Measurements from ENCODE around the gene ISCU. TPM values are rescaled to one million over a fixed set of nuclear protein-coding genes. Genes with fewer than 3 reads are reported as not detected.

ISCU gene
- total RNA-seq, 6 experiments from 2014 or later: 36.7 to 81.8 (median 58.4) TPM

DNA sequence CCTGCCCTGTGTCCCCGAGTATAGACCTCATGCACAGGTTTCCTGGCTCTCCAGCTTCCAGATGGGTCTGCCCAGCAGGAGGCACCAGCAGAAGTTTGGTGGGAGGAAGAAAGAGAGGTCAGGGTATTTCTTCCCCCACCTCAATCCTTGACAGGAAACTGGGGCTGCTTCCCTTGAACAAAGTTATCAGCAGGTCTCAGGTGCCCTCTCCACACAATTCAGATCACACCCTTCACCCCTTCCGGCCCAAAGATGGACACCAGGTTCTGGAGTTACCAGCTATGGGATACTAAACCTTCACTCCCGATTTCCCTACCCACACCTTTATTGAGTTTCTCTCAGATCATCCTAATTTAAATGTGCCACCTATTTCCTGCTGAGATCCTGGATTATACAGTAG lies 2.6 kb upstream of the ISCU start:
- peak overlapping the region; percentile 76 to 86 (median 77) for H3K4me3 ChIP-seq
- intact Hi-C loops (cut with DNase I): no loop called here

GRCh38 chr12:108560321-108560721 lies 2.1 kb upstream of the ISCU start:
- no peak for DNase-seq
- under 1% methylated on average over 8 of the region's 12 CpGs for WGBS (ENCODE audit: insufficient coverage, low coverage, low lambda C conversion rate, missing lambda C conversion rate)
- Histone ChIP-seq H3K9me3 (no peaks in the 10 kb centered on the region), H3K36me3 (peaks cover 0 to 11% (median 0%) of the 10 kb centered on the region in 4 donors), H3K27me3 (no peaks in the 10 kb centered on the region), H3K4me3 (peak overlapping the region; percentile 76 to 86 (median 77)), H3K27ac (peak overlapping the region in 2 of 3 donors; percentile 88 to 90), H3K4me1 (peaks cover 0 to 28% (median 7%) of the 10 kb centered on the region in 4 donors)
- no peak for TF ChIP-seq CTCF (IDR thresholded peaks at IDR 0.05)
- no peak for TF ChIP-seq POLR2A (IDR thresholded peaks at IDR 0.05)
- no peak for ATAC-seq
- intact Hi-C loops (cut with DNase I): no loop called here

More for the DNA sequence above, 2.6 kb upstream of the ISCU start:
- Histone ChIP-seq H3K9me3 (no peaks in the 10 kb centered on the region), H3K4me1 (peaks cover 0 to 22% (median 7%) of the 10 kb centered on the region in 4 donors), H3K27me3 (no peaks in the 10 kb centered on the region), H3K27ac (no peak overlapping the region), H3K36me3 (peaks cover 0 to 5% (median 0%) of the 10 kb centered on the region in 4 donors)
- TF ChIP-seq CTCF (IDR thresholded peaks at IDR 0.05) (no peak), POLR2A (IDR thresholded peaks at IDR 0.05) (no peak)
- ATAC-seq (no peak), DNase-seq (no peak)
- WGBS (ENCODE audit: insufficient coverage, low coverage, low lambda C conversion rate, missing lambda C conversion rate): 28% methylated on average over 2 of the region's 3 CpGs

DNA sequence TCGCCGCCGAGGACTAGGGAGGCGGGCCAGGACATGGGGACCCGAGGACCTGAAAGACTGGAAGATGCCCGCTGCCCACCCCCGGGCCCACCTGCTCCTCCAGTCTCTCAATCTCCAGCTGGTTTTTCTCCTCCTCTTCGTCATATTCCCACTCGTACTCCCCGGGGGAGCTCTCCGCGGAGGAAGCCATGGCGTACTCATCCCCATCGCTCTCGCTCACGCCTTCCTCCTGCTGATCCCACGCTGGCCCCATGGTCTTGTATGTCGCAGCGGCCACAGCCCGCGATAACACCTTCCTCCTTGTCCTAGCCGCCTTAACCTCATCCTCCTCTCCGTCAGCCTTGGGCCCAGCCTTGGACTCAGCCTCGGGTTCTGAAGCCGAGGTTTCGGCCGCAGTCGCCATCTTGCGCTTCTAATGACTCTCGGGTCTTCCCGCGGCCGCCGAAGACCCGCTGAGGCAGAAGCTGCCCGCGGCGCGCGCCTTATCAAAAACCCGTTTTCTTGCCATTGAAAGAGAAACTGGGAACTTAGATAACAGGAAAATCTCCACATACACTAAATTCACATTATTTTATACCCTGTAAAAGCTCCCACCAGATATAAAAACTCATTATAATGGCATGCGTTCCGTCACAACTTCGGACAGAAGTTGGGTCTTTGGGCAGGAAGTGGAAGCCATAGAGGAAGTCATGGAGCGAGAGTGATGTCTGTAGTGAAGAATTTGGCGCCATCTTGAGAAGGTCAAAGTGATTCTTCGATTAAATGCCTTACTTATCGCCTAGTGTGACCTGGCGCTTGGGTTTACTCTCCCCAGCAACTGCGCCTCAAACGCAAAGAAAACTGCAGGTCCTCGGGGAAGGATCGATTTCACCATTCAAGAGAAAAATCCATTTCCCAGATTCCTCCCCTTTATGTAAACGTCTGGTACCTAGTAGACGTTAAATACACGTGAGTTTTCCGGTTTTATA lies 1.4 kb upstream of the ISCU start, which contains the start of gene SART3:
SART3 (minus strand) TSS at position 422 of the 968 bp plus-strand sequence; CDS start at position 403, 19 bp downstream.
- H3K4me1 ChIP-seq: peaks cover 0 to 35% (median 7%) of the 10 kb centered on the region in 4 donors
- H3K9me3 ChIP-seq: no peaks in the 10 kb centered on the region
- no peaks in the 10 kb centered on the region for H3K27me3 ChIP-seq
- H3K36me3 ChIP-seq: peaks cover 0 to 14% (median 0%) of the 10 kb centered on the region in 4 donors
- 0% methylated on average over 45 of the region's 57 CpGs for WGBS (ENCODE audit: insufficient coverage, low coverage, low lambda C conversion rate, missing lambda C conversion rate)
- intact Hi-C loops (cut with DNase I): no loop called here
- ATAC-seq (peak; percentile 61 to 70 (median 67)), DNase-seq (peak; percentile 76 to 82 (median 79))
- H3K4me3 ChIP-seq: peak within 1 kb of the TSS; percentile 76 to 86 (median 77)
- TF ChIP-seq CTCF (IDR thresholded peaks at IDR 0.05): no peak
- peak; percentile 50 for TF ChIP-seq POLR2A (IDR thresholded peaks at IDR 0.05)
- H3K27ac ChIP-seq: peak within 1 kb of the TSS; percentile 88 to 97 (median 90)

- Histone ChIP-seq H3K27ac (peak overlapping the region; percentile 88 to 97 (median 90)), H3K4me1 (peaks cover 0 to 40% (median 7%) of the 10 kb centered on the region in 4 donors), H3K9me3 (no peaks in the 10 kb centered on the region), H3K4me3 (peak overlapping the region; percentile 76 to 86 (median 77)), H3K36me3 (peaks cover 0 to 20% (median under 1%) of the 10 kb centered on the region in 4 donors), H3K27me3 (no peaks in the 10 kb centered on the region)
- intact Hi-C loops (cut with DNase I): no loop called here
- TF ChIP-seq POLR2A (IDR thresholded peaks at IDR 0.05) (no peak), CTCF (IDR thresholded peaks at IDR 0.05) (no peak)
- DNase-seq: no peak
- 0% methylated on average over 13 of the region's 20 CpGs for WGBS (ENCODE audit: insufficient coverage, low coverage, low lambda C conversion rate, missing lambda C conversion rate)
- no peak for ATAC-seq
Observed at GRCh38 chr12:108561852-108562347, 496 bp upstream of the ISCU start.
